ENCODE data around the gene GRAMD2B.

DNA sequence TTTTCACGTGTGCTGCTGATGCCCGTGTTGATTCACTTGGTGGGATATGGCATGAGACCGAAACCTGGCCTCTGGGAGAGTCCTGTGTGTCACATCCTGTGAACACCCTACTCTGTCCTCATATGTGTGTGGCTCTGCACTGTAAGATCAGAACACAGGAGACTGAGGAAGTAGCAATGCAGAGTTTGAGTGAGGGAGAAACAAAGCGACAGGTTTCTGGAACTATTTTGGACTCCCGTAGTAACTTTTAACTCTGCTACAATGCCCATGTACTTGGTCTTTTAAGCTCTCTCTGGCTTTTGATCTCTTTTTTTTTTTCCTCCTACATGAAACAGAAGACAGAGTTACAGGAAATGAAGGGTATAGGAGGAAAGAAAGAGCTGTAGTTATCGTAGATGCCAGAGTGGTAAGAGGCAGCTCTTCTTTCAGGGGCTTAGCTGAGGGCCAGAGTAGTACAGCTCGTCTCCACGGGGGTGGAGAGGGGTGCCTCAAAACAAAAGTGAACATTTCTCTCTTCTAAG is 26.6 kb downstream of the GRAMD2B start:
- TF ChIP-seq, protein P1, sequence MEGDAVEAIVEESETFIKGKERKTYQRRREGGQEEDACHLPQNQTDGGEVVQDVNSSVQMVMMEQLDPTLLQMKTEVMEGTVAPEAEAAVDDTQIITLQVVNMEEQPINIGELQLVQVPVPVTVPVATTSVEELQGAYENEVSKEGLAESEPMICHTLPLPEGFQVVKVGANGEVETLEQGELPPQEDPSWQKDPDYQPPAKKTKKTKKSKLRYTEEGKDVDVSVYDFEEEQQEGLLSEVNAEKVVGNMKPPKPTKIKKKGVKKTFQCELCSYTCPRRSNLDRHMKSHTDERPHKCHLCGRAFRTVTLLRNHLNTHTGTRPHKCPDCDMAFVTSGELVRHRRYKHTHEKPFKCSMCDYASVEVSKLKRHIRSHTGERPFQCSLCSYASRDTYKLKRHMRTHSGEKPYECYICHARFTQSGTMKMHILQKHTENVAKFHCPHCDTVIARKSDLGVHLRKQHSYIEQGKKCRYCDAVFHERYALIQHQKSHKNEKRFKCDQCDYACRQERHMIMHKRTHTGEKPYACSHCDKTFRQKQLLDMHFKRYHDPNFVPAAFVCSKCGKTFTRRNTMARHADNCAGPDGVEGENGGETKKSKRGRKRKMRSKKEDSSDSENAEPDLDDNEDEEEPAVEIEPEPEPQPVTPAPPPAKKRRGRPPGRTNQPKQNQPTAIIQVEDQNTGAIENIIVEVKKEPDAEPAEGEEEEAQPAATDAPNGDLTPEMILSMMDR (conservative IDR thresholded peaks at IDR 0.05 in 1 of 2, IDR thresholded peaks at IDR 0.05 in 1 of 2; ENCODE audit: extremely low read depth in 1 of 2, insufficient read depth in 1 of 2, low read depth in 1 of 2, low read length in 2 of 2) = no peak
- TF ChIP-seq EZH2 (IDR thresholded peaks at IDR 0.05; ENCODE audit: borderline replicate concordance, low read length) = no peak

All from mammary epithelial cell (primary cell).